Liver (tissue), 9 donors: ENCODE data around the gene B4GALT3. TPM values are rescaled to one million over a fixed set of nuclear protein-coding genes. Genes with fewer than 3 reads are reported as not detected.

Experiments used
- DNase-seq: peaks from one replicate; pipeline ENCODE4 v3.0.0-alpha.2; 2017; ENCODE audit warnings: low spot score
- H3K27ac ChIP-seq, 2 donors: one replicate each; pipeline ENCODE4 v1.7.0; 2013; ENCODE audit warnings: inconsistent platforms in 2 of 2, low read length in 2 of 2, control low read depth in 1 of 2, low read depth in 1 of 2, mild to moderate bottlenecking in 1 of 2
- H3K27me3 ChIP-seq, 4 donors: one replicate each; pipeline versions ENCODE4 v1.6.1 to v1.7.0; 2013; ENCODE audit warnings: low read length in 3 of 4, inconsistent platforms in 1 of 4, mild to moderate bottlenecking in 1 of 4, moderate library complexity in 1 of 4; ENCODE audit not compliant: control insufficient read depth in 4 of 4, insufficient read depth in 4 of 4
- H3K36me3 ChIP-seq, 4 donors: one replicate each; pipeline versions ENCODE4 v1.6.1 to v1.7.0; 2013; ENCODE audit warnings: low read length in 3 of 4, mild to moderate bottlenecking in 3 of 4, low read depth in 1 of 4, moderate library complexity in 1 of 4; ENCODE audit not compliant: control insufficient read depth in 4 of 4, insufficient read depth in 3 of 4
- H3K4me1 ChIP-seq, 4 donors: one replicate each; pipeline versions ENCODE4 v1.6.1 to v1.7.0; 2013; ENCODE audit warnings: low read length in 3 of 4, mild to moderate bottlenecking in 3 of 4, moderate library complexity in 1 of 4; ENCODE audit not compliant: control insufficient read depth in 4 of 4, insufficient read depth in 4 of 4
- H3K4me3 ChIP-seq, 3 donors: one replicate each; pipeline versions ENCODE4 v1.6.1 to v1.7.0; 2013; ENCODE audit warnings: low read length in 3 of 3, control low read depth in 1 of 3, low read depth in 1 of 3, mild to moderate bottlenecking in 1 of 3
- H3K9ac ChIP-seq, 2 donors: one replicate each; pipeline ENCODE4 v1.7.0; 2013; ENCODE audit warnings: low read length in 2 of 2, mild to moderate bottlenecking in 2 of 2, moderate library complexity in 2 of 2, control low read depth in 1 of 2, low read depth in 1 of 2
- H3K9me3 ChIP-seq, 4 donors: one replicate each; pipeline versions ENCODE4 v1.6.1 to v1.7.0; 2013; ENCODE audit warnings: low read length in 3 of 4; ENCODE audit not compliant: control insufficient read depth in 4 of 4
- CTCF ChIP-seq: fragments of 150-350 bp; IDR thresholded peaks from 2 replicates; pipeline ENCODE4 v1.5.1; 2017; ENCODE audit warnings: improper control_type of control experiment, low read depth, low read length; ENCODE audit not compliant: missing input control
- EGR1 ChIP-seq, 2 donors: IDR thresholded peaks; 2 replicates each; pipeline ENCODE4 v1.6.1; 2016 to 2018; ENCODE audit warnings: antibody characterized with exemption in 2 of 2, low read depth in 2 of 2
- FOXA1 ChIP-seq: IDR thresholded peaks from 2 replicates; pipeline ENCODE4 v1.6.1; 2016; ENCODE audit warnings: antibody characterized with exemption
- FOXA2 ChIP-seq: IDR thresholded peaks from 2 replicates; pipeline ENCODE4 v1.6.1; 2016; ENCODE audit warnings: antibody characterized with exemption
- GABPA ChIP-seq, 2 donors: IDR thresholded peaks in 1 of 2; conservative IDR thresholded peaks in 1 of 2; 2 replicates each; pipeline ENCODE4 v1.6.1; 2016; ENCODE audit warnings: antibody characterized with exemption in 2 of 2, mild to moderate bottlenecking in 1 of 2, moderate library complexity in 1 of 2
- HNF4A ChIP-seq, 2 donors: conservative IDR thresholded peaks; 2 replicates each; pipeline ENCODE4 v1.6.1; 2016; ENCODE audit warnings: antibody characterized with exemption in 2 of 2, mild to moderate bottlenecking in 2 of 2
- HNF4G ChIP-seq: IDR thresholded peaks from 2 replicates; pipeline ENCODE4 v1.6.1; 2016; ENCODE audit warnings: antibody characterized with exemption
- JUND ChIP-seq, 2 donors: IDR thresholded peaks; 2 replicates each; pipeline ENCODE4 v1.6.1; 2016; ENCODE audit warnings: antibody characterized with exemption in 2 of 2
- MAX ChIP-seq: IDR thresholded peaks from 2 replicates; pipeline ENCODE4 v1.6.1; 2016; ENCODE audit warnings: antibody characterized with exemption
- NR2F2 ChIP-seq: IDR thresholded peaks from 2 replicates; pipeline ENCODE4 v1.6.1; 2016; ENCODE audit warnings: antibody characterized with exemption
- RAD21 ChIP-seq, 2 donors: IDR thresholded peaks; 2 replicates each; pipeline ENCODE4 v1.6.1; 2016; ENCODE audit warnings: antibody characterized with exemption in 2 of 2, mild to moderate bottlenecking in 2 of 2
- REST ChIP-seq: IDR thresholded peaks from 2 replicates; pipeline ENCODE4 v1.6.1; 2016; ENCODE audit warnings: antibody characterized with exemption, mild to moderate bottlenecking
- RXRA ChIP-seq, 2 donors: IDR thresholded peaks; 2 replicates each; pipeline ENCODE4 v1.6.1; 2017 to 2018; ENCODE audit warnings: antibody characterized with exemption in 2 of 2, mild to moderate bottlenecking in 1 of 2
- SP1 ChIP-seq: IDR thresholded peaks from 2 replicates; pipeline ENCODE4 v1.6.1; 2018; ENCODE audit warnings: antibody characterized with exemption, mild to moderate bottlenecking
- YY1 ChIP-seq: IDR thresholded peaks from 2 replicates; pipeline ENCODE4 v1.6.1; 2016; ENCODE audit warnings: antibody characterized with exemption, mild to moderate bottlenecking
- ZBTB33 ChIP-seq: IDR thresholded peaks from 2 replicates; pipeline ENCODE4 v1.6.1; 2016; ENCODE audit warnings: antibody characterized with exemption
- WGBS: extraction: QIAGEN DNeasy Blood & Tissue Kit; methylation state at CpG from one replicate; pipeline ENCODE4 v1.1.7; 2013; 5-methylcytosine and 5-hydroxymethylcytosine counted together
- polyA plus RNA-seq, 2 donors: library from polyadenylated mRNA; stranded (reverse) in 1 of 2; unstranded in 1 of 2; fragments of 200-250 nt in 1 of 2; fragments of >200 nt in 1 of 2; fragmentation: Nextera tagmentation in 1 of 2; extraction: Ambion mirVana in 1 of 2; gene quantifications; one replicate each; pipeline versions ENCODE4 v1.2.1 to v1.2.3, GENCODE V29; 2013 to 2015
- total RNA-seq, 2 donors: library from RNA; depleted of rRNA; stranded (reverse); fragments of >200 nt; gene quantifications; one replicate each; pipeline ENCODE4 v1.2.3, GENCODE V29; 2014
- donor health status: healthy.
- donor health status: healthy.
- donor health status: healthy.
- donor health status: healthy.
- donor health status: healthy.

Gene B4GALT3
- total and polyA plus RNA-seq, 4 donors: 13.1 to 23.8 (median 14.7) TPM

GRCh38 chr1:161138431-161138830 lies 38.9 kb downstream of the B4GALT3 start:
- 84% methylated on average over 1 of the region's 1 CpG for WGBS
- Histone ChIP-seq H3K9ac (no peak overlapping the region), H3K4me1 (peaks cover 0 to 9% (median 3%) of the 10 kb centered on the region in 4 donors), H3K9me3 (no peaks in the 10 kb centered on the region), H3K27ac (no peak overlapping the region), H3K4me3 (no peak overlapping the region), H3K27me3 (no peaks in the 10 kb centered on the region), H3K36me3 (no peaks in the 10 kb centered on the region)
- no peak for DNase-seq
- TF ChIP-seq MAX: no peak
- no peak for TF ChIP-seq HNF4G
- TF ChIP-seq CTCF: no peak

GRCh38 chr1:161137881-161138280 lies 39.4 kb downstream of the B4GALT3 start:
- Histone ChIP-seq H3K27ac (no peak overlapping the region), H3K9ac (no peak overlapping the region), H3K36me3 (no peaks in the 10 kb centered on the region), H3K4me3 (no peak overlapping the region), H3K9me3 (no peaks in the 10 kb centered on the region), H3K27me3 (no peaks in the 10 kb centered on the region), H3K4me1 (peaks cover 0 to 12% (median 6%) of the 10 kb centered on the region in 4 donors)
- 80% methylated on average over 3 of the region's 3 CpGs for WGBS
- DNase-seq: no peak
- TF ChIP-seq JUND (IDR thresholded peaks at IDR 0.05): no peak
- no peak for TF ChIP-seq HNF4G

- H3K4me1 ChIP-seq: peaks cover 0 to 21% (median 16%) of the 10 kb centered on the region in 4 donors
- TF ChIP-seq GABPA (IDR thresholded peaks at IDR 0.05 in 1 of 2, conservative IDR thresholded peaks at IDR 0.05 in 1 of 2) (no peak), ZBTB33 (no peak), NR2F2 (no peak), HNF4A (conservative IDR thresholded peaks at IDR 0.05) (no peak), EGR1 (IDR thresholded peaks at IDR 0.05; ENCODE audit: low read depth in 2 of 2) (no peak), RAD21 (IDR thresholded peaks at IDR 0.05) (no peak), CTCF (no peak), MAX (no peak), HNF4G (no peak), FOXA2 (no peak), FOXA1 (no peak), RXRA (IDR thresholded peaks at IDR 0.05) (no peak), YY1 (no peak), REST (no peak), SP1 (no peak)
- WGBS: 8% methylated on average over 11 of the region's 11 CpGs
- H3K36me3 ChIP-seq: peaks cover 0 to 11% (median 6%) of the 10 kb centered on the region in 4 donors
- H3K27me3 ChIP-seq: no peaks in the 10 kb centered on the region
- peak overlapping the region; percentile 65 to 88 (median 72) for H3K4me3 ChIP-seq
- peak overlapping the region; percentile 48 to 68 for H3K9ac ChIP-seq
- H3K9me3 ChIP-seq: no peaks in the 10 kb centered on the region
- peak overlapping the region; percentile 92 to 99 for H3K27ac ChIP-seq
- no peak for DNase-seq
These were observed 44.0 kb downstream of the B4GALT3 start for GRCh38 chr1:161133220-161133740.
